HG02981 (cell line): ENCODE results near the gene AQP10.
"Not testable (repeated sequence)": the region's sequence is repeated elsewhere in the genome, so short reads cannot be mapped to it uniquely, and the experiment has no call there.

Experiments
- ATAC-seq: cut with Tn5 transposase; IDR thresholded peaks from one replicate; pipeline ENCODE4 v1.9.1; 2021; ENCODE audit warnings: mild to moderate bottlenecking, moderate library complexity; ENCODE audit not compliant: unreplicated experiment

The AQP10 gene

GRCh38 chr1:154323493-154323892 is 2.6 kb downstream of the AQP10 start:
- no peak for ATAC-seq

DNA sequence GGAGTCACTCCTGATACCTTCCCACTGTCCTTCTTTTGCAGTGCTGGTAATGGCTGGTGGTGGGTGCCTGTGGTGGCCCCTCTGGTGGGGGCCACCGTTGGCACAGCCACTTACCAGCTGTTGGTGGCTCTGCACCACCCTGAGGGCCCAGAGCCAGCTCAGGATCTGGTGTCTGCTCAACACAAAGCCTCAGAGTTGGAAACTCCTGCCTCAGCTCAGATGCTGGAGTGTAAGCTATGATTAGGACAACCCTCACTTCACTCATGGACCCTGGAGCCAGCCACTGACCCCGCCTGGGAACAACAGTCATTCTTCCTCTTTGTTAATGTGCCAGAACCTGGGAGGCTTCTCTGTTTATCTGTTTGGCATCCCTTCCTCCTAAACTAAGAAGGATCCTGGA is 3.3 kb downstream of the AQP10 start:
- ATAC-seq: no peak

- peak; percentile 46 for ATAC-seq
Measured at GRCh38 chr1:154324669-154325582, 4.0 kb downstream of the AQP10 start, which contains the start of gene ATP8B2. ATP8B2 (plus strand) TSS chr1:154325525; CDS start chr1:154328142, 2,617 bp downstream.

DNA sequence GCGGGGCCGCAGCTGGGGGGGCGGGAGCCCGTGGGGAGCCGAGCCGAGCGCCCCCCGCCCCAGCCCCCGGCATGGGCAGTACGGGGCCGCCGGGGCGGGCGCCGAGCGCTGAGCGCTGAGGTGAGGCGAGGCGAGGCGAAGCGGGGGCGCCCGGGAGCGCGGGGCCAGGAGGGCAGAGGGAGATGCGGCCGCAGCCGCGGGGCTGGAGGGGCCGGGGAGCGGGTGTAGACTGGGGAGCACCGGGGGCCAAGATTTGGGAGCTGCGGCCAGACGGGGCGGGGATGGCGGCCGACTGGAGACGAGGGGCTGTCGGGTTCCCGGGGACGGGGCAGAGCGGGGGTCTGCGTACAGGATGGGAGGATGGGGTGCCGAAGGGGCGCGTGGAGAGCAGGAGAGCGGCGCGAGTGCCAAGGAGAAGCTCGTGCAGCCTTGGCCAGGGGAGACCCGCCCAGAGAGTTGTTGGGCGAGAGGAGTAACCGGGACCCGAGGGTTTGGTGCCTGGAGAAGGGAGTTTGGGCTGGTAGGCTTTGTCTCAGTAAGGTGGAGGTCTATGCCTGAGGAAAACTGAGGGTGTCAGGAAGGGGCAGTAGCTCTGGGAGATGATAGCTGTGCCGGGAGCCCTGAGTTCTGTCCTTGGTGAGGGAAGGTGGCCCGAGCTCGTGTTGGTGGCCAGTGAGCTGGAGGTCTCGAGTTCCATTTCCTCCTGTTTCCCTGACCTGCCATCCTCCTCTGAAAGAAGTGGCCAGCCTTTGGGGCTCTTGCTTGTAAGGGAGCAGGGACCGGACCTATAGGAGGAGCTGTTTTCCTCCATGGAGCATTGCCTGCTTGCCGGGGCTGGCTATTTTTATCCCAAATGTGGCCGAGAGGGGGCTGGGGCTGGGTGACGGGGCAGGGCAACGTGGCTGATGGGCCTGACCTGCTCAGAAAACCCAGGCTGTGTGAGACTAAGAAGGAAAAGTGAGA is 5.0 kb downstream of the AQP10 start:
- no peak for ATAC-seq

GRCh38 chr1:154326546-154327465 is 5.9 kb downstream of the AQP10 start:
- no peak for ATAC-seq

DNA sequence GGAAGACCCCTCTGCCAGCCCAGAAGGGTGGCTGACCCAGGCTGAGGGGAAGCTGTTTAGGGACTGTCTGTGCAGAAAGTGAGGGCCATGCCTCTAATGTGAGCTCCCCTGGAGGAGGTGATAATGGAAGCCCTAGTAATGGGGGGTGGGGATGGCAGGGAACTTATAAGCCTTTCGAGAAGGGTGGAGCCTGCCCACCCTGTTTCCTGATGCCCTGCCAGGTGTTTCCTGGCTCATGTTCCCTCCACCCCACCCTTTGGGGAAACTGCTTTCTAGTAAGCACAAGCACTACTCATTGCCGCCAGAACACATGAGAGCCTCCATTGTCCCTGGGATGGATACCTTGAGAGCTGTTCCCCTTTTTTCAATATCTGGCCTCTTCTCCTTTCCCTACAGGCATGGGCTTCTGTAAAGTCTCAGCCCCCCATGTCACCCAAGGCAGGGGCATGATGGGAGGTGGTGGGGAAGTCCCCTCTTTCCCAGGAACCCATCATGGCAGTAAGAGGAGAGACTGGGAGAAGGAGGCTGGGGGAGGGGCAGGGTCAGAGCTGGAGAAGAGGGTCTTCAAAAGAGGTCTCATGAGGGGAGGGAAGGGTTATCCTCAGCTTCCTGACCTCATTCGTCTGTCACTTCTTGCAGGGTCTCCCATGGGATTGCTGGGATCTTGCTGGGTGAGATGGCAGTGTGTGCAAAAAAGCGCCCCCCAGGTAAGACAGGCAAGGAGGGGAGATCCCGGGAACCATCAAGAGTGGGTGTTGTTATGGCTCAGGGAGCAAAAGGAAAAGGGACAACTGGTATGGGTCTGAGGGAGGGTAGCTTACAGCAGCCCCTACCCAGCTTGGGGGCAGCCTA is 6.8 kb downstream of the AQP10 start:
- ATAC-seq: no peak

GRCh38 chr1:154328318-154329151 is 7.6 kb downstream of the AQP10 start:
- ATAC-seq: no peak

DNA sequence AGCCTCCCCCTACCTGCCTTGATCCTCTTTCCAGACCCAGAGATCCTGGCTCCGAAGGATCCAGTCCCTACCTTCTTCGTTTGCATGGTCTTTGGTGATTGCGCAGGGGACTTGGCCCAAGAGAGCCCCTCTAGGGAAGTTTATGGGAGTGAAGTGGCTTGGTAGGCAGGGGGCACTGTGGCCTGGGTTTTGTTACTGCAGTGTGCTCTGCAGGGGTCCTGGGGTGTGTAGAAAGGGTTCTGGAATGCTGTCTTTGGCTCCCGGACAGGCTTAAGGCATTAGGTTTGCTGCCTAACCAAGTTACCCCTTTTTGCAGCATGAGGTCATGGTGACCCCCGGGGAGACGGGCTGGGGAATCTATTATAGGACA is 8.2 kb downstream of the AQP10 start:
- no peak for ATAC-seq

DNA sequence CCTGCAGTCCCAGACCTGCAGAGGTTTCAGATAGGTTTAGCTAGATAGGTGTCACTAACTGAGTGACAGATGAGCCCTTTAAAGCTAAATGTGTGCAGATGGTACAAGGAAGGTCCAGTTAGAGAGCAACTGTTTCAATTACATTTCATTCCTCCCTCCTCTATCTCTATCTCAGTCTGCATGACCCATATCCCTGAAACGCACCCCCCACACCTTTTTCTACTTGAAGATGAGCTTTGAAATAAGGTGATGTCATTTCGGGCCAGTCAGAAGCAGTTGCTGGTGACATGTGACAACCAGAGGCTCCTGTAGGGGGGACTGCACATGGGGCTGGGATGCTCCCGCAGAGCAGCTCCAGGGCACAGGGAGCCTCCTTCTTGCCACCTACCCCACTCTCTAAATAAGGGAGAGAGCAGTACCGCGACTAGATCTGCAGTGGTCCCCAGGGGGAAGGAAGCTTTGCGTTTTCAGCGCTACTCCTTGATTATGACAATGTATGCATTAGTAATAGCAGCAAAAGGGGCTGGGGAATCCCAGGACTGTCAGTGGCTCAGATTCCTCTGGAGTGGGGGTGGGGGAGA is 8.7 kb downstream of the AQP10 start:
- no peak for ATAC-seq

GRCh38 chr1:154330669-154331068 is 9.8 kb downstream of the AQP10 start:
- ATAC-seq: no peak

DNA sequence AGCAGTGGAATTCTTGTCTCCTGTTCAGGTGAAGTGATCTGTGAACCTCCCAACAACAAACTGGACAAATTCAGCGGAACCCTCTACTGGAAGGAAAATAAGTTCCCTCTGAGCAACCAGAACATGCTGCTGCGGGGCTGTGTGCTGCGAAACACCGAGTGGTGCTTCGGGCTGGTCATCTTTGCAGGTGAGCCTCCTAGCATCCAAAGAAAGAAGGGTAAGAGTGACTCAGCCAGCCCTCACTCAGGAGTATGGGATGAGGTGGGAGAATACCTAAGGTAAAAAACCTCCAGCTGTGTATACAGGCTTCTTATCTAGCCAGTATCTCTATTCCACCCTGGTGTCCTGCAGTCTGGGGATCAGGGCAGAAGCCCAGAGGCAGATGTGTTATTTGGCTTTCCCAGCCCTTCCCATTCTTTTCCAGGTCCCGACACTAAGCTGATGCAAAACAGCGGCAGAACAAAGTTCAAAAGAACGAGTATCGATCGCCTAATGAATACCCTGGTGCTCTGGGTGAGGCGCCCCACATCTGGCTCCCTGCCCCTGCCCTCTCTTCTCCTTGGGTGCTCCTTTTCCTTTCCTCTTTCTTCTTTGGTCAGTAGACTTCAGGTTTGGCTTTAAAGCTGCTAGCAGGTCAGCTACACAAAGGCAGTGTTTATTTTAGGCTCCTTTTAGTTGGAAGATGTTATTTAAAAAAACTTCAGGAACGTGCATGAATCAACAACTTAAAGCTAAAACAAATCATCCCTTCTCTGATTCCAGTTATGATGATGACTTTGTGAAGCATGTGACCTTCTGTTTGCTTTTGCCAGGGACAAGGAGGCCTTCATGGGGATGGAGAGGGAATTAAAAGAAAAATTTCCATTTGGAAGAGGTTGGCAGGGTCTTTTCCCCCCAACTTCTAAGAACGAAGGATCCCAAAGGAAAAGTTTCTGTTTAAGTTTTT is 13.5 kb downstream of the AQP10 start:
- no peak for ATAC-seq

GRCh38 chr1:154335025-154335714 is 14.3 kb downstream of the AQP10 start:
- no peak for ATAC-seq

DNA sequence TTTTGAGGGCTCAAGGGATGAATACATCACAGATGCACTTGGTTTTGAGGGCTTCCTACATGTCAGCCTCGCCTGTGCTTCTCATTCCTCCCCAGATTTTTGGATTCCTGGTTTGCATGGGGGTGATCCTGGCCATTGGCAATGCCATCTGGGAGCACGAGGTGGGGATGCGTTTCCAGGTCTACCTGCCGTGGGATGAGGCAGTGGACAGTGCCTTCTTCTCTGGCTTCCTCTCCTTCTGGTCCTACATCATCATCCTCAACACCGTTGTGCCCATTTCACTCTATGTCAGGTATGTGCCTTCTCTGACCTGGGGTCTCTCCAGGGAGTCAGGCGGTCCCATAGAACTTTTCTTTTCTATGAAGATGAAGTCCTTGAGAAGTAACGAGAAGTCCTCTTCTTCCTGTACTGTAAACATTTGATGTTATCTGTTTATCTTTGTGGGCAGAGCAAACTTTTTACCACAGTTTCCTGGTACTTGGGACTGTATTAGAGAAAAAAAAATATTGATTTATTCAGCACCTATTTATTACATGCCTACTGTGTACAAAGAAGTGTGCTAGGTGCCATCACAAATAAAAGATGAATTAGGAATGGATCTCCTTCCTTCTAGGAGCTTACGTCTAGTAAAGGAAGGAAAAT is 16.5 kb downstream of the AQP10 start:
- ATAC-seq: no peak

GRCh38 chr1:154338875-154339274 is 18.0 kb downstream of the AQP10 start:
- ATAC-seq: no peak

DNA sequence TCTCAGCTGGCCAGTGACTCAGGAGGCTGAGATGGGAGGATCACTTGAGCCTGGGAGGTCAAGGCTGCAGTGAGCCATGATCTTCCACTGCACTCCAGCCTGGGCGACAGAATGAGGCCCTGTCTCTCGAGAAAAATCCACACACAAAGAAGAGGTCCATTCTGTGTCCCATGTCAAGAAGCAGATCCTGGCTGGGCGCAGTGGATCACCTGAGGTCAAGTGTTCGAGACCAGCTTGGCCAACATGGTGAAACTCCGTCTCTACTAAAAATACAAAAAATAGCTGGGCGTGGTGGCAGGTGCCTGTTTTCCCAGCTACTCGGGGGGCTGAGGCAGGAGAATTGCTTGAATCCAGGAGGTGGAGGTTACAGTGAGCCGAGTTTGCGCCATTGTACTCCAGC is 20.5 kb downstream of the AQP10 start:
- not testable (repeated sequence) for ATAC-seq

DNA sequence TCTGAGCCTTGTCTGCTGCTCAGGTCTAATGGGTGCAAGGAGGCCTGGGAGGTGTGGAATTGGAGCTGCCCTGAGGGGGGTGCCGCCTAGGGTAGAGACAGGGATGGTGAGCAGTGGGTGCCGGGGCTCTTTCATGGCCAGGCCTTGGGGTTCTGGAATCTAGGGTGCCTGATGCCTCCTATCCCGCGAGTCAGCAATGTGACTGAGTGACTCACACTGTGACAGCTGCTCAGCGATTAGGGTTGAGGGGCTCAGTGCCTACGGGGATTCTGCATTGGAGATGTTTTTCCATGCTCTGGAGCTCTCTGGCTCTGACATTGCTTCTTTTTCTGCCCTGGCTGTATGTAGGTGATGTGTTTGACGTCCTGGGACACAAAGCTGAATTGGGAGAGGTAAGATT is 21.2 kb downstream of the AQP10 start:
- no peak for ATAC-seq
